Neural progenitor cell (in vitro differentiated cells): ENCODE data around the gene PPY.

ENCODE experiments used
- CTCF ChIP-seq: fragments of 200-600 bp; sonication (generic); IDR thresholded peaks from 2 replicates; pipeline ENCODE4 v1.5.1; 2017; ENCODE audit warnings: antibody characterized with exemption, mild to moderate bottlenecking
- EZH2 ChIP-seq: fragments of 200-600 bp; sonication (generic); IDR thresholded peaks from 2 replicates; pipeline ENCODE4 v1.6.1; 2017; ENCODE audit warnings: antibody characterized with exemption, mild to moderate bottlenecking, moderate library complexity
- EZH2phosphoT487 ChIP-seq: fragments of 200-600 bp; sonication (generic); IDR thresholded peaks from 2 replicates; pipeline ENCODE4 v1.6.1; 2017; ENCODE audit warnings: antibody characterized with exemption

DNA sequence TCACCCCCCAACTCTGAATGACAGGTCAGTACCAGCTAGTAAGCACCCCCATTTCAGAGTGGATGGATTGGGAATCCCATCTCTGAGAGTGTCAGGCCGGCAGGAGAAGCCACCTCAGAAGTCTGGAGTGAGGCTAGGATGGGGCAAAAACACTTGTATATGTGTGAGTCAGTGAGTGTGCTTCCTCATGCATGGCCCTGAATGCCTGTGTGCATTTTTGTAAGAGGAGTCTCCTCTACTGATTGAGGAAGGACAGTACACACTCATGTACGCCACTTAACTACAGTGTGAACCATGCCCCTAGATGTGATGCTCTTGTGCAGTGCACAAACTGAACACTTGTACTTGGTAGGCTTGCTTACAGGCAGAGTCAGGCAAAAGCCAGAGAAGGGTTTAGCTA, 39.9 kb upstream of the PPY start:
- TF ChIP-seq CTCF (no peak), EZH2phosphoT487 (no peak), EZH2 (no peak)
